GM19023 (cell line): ENCODE measurements around the gene DPP10.
"Not testable (repeated sequence)": the region's sequence is repeated elsewhere in the genome, so short reads cannot be mapped to it uniquely, and the experiment has no call there.

Experiments used
- ATAC-seq: cut with Tn5 transposase; IDR thresholded peaks from one replicate; pipeline ENCODE4 v1.9.1; 2021; ENCODE audit warnings: mild to moderate bottlenecking, moderate library complexity; ENCODE audit not compliant: unreplicated experiment

DPP10 gene

DNA sequence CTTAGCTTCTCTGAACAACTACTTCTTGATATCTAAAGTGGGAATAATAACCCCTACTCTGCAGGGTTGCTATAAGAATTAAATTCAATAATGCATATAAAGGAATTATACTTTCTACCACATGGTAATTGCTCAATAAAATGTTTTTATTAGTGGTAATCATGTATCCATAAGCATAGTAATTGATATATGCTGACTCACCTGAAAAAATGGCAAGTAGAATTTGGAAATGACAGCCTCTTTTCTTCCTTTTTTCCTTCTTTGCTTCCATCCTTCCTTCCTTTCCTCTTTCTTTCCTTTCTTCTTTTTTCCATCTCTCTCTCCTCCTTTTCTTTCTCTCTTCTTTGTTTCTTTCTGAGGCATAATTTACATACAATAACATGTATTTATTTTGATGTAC is 65.3 kb downstream of the DPP10 start:
- ATAC-seq = no peak

DNA sequence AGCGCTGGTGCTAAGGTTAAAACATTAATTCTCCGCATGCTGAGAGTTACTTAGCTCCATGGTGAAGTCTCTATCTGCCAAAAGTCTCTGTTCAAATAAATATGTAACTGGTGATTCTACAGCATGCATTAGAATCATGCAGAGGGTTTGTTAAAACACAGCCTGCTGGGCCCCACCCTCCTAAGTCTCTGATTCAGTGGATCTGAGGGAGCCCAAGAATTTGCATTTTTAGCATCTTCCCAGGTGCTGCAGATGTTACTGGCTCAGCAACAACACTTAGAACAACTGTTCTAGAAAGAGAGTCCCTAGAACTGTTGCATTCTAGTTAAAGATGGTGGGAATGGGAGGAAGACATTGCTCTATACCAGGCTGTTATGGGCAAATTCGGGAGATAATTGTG is 73.4 kb downstream of the DPP10 start:
- no peak for ATAC-seq

DNA sequence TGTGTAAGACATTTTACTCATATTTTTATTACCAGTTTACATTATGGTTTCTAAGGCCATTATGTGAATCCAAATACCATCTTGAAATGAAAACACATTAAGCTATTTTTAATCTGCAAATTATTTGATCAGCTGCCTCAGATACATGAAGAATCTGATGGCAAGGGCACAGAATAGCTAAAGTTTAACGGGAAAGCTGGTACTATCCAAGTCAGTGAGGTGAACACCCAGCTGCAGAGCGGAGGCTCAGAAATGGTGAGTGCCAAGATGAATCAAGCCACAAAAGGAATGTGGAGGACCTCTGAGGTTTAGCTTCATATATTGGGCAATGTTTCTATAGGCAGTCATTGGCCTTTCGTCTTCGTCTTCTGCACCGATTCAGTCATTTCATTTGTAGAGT is 75.1 kb downstream of the DPP10 start:
- ATAC-seq = no peak

DNA sequence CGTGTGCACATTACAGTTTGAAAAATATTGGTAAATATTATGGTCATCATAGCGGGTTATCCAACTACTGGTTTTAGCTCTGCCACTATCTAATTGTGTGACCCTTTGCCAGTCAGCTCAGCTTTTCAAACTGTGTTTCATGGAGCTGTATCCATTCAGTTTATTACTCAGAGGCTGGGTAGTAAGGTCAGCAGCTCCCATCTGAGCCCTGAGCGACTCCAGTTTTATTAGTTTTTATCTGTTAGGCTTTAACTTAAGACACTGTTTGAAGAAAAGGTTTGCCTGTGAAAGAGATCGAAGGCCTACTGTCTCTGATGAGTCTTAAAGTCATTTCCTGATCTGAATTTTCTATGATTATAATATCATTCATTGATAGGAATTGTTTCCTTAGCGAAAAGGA is 76.3 kb downstream of the DPP10 start:
- ATAC-seq = no peak

DNA sequence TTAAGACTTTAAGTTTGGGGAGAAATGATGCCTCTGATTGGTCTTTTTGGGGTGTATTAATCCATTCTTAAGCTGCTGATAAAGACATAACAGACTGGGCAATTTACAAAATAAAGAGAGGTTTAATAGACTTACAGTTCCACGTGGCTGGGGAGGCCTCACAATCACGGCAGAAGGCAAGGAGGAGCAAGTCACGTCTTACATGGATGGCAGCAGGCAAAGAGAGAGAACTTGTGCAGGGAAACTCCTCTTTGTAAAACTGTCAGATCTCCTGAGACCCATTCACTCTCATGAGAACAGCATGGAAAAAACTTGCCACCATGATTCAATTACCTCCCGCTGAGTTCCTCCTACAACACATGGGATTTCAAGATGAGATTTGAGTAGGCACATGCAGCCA is 80.2 kb downstream of the DPP10 start:
- not testable (repeated sequence) for ATAC-seq

DNA sequence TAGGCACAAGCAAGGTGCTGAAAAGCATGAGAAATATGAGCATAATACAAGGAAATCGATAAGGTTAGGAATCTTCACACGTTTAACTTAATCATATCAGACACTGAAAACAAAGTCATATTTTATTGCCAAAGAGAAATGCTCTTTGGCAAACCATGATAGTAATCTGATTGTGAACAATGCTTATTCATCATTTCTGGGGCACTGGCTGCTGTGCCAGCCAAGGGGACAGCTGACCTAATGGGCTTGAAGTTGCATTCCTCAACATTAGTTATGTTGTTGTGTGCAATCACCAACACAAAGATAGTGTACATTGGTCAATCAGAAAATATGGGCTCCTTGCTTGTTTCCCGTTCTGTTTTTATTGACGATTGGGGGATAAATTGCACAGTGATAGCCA is 83.5 kb downstream of the DPP10 start:
- ATAC-seq = no peak

DNA sequence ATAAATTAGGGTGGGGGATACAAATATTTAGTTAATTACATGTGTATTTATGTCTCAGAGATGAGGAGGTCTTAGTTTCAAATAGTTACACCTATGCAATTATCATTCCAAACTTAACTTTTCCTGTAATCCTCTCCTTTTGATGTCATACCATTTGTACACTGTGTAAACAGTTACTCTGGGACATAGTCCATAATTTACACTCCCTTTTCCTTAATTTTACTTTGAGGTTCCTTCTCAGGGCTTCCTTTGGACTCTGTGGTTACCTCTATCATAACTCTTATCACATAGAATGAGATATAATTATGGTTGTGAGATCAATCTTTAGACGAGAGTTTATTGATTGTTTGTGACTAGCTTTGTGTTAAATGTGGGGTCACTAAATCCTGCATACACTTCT is 84.4 kb downstream of the DPP10 start:
- ATAC-seq = no peak

DNA sequence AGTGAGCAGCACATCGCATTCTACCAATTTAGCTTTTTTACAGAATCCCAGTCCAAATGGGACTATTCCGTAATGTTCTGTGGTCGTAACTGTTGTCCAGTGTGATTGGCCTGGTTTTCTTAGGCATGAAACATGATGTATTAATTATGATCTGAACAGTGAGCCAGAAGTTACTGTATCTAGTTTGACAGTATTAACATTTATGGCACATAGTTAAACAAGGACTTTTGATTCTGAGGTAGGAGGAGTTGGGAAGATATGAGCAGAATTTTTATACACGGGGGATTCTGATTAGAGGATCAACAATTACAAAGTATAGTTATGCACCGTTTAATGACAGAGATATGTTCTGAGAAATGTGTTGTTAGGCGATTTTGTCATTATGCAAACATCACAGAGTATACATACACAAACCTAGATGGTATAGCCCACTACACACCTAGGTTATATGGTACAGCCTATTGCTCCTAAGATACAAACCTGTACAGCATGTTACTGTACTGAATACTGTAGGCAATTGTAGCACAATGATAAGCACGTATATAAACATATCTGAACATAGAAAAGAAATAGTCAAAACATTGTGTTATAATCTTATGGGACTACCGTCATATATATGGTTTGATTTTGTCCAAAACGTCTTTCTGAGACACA is 85.0 kb downstream of the DPP10 start:
- ATAC-seq = no peak

DNA sequence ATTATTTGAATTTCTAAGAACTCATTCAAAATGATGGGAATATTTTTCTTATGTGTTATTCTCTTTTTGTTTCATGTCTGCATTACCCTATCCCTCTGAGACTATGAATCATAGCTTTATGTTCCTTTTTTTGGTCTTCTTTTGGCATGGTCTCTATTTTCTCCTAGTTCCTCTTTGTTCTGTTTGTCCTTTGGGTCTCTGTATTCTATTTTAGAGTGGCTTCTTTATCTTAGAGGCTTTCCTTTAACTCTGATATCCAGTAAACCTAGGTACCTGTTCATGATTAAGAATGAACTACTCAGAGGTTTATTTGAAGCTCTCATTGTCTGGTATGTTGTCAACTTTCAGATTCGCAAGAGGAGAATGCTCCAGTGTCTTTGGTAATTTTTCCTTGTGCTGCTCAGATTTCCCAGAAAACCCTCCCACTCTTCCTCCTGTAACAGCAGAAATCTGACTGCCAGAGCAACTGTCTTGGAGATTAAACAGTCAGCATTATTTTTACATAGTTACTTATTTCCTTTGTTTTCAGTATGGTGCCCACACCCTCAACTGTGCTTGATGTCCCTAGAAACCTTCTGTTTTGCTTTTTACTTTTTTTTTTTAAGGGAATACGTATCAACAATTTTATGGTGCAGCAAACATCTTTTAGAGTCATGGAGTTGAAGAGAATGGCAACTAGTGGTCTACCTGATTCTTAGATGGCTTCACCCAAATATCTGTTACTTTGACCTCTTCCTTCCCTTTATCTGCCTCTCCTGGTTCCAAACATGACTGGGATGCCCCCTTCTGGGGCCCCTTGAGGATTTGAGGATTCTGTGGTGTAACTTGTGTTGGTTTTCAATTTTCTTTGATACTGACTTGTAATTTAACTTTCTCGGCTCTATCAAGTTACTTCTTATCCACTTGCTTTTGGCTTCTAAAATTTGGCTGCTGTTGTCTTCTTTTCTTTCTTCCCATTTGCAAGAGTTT is 92.0 kb downstream of the DPP10 start:
- no peak for ATAC-seq

DNA sequence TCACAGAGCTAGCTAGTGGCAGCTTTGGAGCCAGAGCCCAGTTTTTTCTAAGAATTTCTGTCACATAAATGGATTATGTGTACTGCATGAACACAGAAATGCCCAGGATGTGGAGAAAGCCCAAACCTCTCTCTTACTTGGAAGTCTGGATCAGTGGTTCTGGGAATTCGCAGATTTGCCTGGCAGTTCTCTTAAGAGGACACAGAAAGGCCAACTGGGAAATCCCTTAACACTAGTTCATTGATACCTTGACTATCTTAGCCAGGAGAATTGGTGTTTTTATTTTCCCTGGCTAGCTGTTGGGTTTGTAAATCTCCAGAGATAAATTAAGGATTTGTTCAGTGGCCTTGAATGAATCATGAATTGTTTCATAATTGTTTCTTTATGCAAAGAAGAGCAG is 95.3 kb downstream of the DPP10 start:
- no peak for ATAC-seq

DNA sequence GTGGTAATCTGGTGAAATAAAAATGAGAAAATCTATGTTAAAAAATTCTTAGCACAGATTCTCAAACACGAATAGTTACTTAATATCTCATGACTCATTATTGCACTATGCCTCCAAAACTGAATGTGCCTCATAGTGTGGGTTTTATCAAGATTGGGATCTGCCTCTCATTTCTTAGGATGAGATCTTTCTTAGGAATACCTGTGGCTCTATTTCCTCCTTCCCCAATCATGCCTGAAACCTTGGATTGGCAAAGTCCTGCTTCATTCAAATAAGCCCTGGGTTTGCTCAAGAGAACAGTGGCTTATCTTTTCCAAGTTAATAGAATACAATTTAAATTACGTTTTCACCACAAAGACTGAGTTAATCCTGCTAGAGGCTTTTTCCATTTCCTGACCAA is 100.3 kb downstream of the DPP10 start:
- no peak for ATAC-seq

DNA sequence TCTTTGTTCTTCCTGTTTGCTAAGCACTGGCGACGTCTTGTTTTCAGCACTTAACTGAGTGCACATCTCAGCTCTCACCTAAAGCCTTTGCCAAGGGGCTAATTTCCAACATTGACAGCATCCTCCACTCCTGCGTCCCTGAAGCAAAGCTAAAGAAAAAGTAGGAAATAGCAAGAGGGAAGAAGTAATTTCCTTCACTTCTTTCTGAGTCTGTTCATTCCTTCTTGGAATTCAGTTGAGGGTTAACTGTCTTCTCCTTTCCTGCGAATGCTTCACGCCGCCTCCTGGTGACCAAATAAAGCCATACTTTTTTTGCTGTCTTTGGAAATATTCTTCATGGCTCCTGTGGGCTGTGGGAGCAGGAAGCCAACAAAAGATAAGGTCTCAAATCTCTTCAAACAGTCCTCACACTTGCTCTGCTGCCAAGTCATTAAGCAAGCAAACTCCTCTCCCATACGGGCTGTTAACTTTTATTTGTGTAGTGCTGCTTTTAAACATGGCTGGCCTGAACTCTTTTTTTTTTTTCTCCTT is 100.9 kb downstream of the DPP10 start:
- no peak for ATAC-seq

DNA sequence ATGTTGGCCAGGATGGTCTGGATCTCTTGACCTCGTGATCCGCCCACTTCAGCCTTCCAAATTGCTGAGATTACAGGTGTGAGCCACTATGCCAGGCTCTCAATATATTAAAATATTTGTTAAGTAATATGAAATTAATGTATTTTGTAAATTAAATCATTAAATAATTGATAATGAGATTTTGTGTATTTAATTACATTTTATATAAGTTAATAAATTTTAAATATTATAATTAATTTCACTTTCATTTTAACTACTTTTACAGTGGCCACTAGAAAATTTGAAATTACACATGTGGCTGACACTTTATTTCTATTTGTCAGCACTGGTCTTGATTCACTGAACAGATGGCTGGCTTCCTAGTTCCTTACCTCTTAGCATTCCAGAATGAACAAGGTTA is 102.6 kb downstream of the DPP10 start:
- ATAC-seq = no peak

DNA sequence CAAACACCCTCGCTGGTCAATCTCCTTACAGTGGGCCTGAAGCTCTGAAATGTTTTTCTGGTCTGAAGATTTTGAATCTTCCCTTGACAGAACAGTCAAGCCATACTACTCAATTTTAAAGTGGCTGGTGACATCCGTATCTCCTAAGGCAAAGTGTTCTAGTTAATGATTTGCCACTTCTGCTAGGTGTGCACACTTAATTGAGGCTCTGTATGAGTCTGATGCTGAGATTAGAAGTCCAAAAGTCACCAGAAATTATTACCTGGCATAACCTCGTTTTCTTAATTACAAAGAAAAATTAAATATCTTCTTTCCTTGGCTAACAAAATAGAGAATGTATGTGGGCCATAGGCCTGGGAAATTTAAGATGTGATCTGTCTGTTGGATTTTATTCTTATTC is 104.1 kb downstream of the DPP10 start:
- no peak for ATAC-seq

DNA sequence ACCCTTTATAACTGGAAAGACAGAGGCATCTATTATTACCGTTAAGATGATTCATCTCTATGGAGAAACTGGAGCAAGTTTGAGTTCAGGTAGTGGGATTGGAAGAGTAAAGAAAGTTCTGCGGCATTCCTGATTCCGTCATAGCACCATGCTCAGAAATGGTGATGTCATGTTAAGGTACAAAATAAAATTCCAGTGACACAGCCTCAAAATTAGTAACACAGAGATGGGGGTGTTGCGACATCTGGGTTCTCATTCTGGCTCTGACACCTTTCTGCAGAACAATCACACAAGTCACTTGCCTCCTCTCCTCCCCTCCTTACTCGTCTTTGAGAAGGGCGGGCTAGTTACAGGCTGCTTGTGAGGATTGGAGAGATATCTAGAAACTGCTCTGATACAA is 105.7 kb downstream of the DPP10 start:
- ATAC-seq = no peak

DNA sequence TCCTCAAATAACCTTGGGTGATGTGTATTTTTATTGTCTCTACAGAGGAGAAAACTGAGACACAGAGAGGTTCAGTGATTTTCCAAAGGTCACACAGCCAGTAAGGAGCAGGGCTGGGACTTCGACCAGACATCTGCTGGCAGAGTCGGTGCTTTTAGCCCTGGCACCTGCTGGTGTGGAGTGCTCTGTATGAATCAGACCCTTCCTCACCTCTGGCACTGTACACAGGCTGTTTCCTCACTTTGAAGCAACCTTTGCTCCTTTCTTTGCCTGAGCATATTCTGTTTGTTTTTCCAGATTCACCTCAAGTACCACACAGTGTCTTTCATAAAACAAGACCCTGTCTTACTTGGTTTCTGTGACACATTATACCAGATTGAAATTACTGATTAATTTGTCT is 107.9 kb downstream of the DPP10 start:
- ATAC-seq = no peak

DNA sequence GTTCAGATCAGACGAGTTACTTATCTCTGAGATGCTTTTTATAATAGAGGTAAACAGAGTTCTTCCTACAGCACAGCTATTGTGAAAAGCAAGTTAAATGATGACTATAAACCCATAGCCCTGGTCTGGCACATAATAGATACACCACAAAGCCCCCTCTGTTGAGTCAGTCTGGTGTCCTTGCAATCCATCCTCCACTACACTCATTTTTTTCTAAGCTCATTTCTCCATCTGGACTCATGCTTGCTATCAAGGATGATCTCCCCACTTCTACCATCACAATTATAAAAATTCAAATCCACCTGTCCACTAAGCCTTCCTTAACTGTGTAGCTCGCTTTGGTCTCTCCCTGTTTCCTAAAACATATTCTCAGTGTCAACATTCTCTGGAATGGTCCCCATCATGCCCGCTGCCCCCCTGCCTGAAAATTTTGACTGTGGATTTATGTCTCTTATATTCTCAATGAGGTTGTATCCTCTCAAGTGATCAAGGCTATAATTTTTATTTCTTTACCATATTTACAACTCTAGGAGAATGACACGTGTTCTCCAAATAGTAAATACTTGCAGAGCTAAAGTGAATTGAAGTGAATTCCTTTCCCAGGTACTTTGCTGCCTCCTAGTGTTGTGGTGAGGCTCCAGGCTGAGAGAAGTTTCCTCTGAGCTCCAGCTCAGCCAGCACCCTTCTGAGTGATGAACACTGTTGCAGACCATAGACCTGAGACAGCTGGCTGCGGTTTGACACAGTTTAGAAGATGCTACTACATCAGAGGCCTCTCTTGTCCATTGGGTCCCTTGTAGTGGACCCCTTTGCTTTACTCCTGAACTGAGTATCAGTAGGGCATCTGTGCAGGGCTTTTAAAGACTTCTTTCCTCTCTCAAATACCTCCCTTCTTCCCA is 108.7 kb downstream of the DPP10 start:
- no peak for ATAC-seq

DNA sequence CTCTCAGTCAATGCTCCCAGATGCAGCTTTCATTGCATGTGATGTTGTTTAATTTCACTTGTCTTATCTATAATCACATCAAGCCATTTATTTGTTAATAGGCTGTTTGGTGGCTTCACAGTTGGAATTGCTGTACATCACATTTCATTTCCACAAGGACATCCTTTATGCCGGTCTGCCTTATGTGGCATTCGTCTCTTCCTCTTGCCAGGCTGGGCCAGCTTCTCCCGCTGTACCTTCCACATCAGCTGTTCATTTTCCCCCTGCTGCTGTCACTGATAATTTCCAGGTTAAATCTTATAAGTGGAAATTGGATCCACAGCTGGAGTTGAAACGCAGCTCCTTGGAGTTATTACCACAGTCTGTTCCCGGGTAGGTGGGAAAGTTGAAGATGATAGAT is 110.6 kb downstream of the DPP10 start:
- no peak for ATAC-seq

DNA sequence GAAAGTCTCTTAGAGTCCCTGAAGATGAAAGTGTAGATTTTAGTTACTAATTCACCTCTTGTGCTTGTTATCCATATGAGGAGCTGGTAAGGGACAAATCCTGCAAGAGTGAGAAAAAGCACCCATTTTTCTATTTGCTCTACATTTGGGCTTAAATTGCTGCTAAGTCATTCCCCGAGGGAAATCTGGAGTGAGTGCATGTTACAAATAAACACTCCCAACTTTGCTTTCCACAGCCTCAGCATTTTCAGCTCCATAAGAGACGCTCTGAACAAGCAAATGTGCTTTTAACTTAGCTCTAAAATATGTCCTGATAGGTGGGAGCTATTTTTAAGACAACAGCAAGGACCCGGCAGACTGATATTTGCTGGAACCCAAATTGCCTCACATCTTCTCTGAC is 126.7 kb downstream of the DPP10 start:
- ATAC-seq = no peak

DNA sequence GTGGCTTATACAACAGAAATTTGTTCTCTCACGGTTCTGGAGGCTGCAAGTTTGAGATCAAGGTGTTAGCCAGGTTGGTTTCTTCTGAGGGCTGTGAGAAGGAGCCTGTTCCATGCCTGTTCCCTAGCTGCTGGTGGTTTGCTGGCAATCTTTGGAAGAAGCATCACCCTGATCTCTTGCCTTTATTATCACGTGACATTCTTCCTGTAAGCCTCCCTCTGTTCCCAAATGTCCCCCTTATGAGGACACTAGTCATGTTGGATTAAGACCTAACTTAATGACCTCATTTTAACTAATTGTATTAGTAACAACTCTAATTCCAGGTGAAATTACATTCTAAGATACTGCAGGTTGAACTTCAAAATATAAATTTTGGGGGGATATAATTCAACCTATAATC is 135.2 kb downstream of the DPP10 start:
- no peak for ATAC-seq

DNA sequence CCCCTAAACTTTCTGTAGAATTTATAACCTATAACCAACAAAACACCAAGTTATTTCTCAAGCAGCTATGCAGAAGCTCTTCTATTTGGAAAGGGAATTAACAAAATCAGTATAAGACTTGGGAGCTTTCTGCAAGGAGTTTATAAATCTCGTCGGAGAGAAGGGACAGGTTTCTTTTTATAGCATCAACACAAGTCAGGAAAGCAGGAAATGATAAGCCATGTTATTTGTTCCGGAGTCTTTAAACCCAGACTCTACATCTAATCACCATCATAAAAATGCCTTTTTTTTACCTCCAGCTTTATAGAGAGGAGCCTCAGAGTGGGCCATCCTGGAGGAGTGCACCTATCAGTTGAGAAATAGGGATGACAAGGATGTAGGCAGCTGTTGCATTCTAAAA is 137.1 kb downstream of the DPP10 start:
- no peak for ATAC-seq
